Activated naive CD8-positive, alpha-beta T cell treated with anti-CD3 and anti-CD28 coated beads for 36 hours (primary cell): Measurements from ENCODE around the gene TNK1. TPM values are rescaled to one million over a fixed set of nuclear protein-coding genes. Genes with fewer than 3 reads are reported as not detected.

ENCODE experiments used
- DNase-seq: peaks from one replicate; pipeline ENCODE4 v3.0.0; 2021
- H3K27ac Mint-ChIP-seq: one replicate; pipeline ENCODE4 v1.8.0; 2022; ENCODE audit warnings: mild to moderate bottlenecking, moderate library complexity, mixed read lengths
- H3K27me3 Mint-ChIP-seq: one replicate; pipeline ENCODE4 v1.8.0; 2022; ENCODE audit warnings: mild to moderate bottlenecking, mixed read lengths
- H3K36me3 Mint-ChIP-seq: one replicate; pipeline ENCODE4 v1.8.0; 2021; ENCODE audit warnings: mild to moderate bottlenecking, mixed read lengths
- H3K4me1 Mint-ChIP-seq: one replicate; pipeline ENCODE4 v1.8.0; 2021; ENCODE audit warnings: mixed read lengths
- H3K4me3 Mint-ChIP-seq: one replicate; pipeline ENCODE4 v1.8.0; 2022; ENCODE audit warnings: mild to moderate bottlenecking, moderate library complexity, mixed read lengths
- H3K9me3 Mint-ChIP-seq: one replicate; pipeline ENCODE4 v1.8.0; 2022; ENCODE audit warnings: mixed read lengths
- total RNA-seq, 2 experiments: library from RNA; stranded (reverse); gene quantifications; one replicate each; pipeline ENCODE4 v1.2.3, GENCODE V29; 2021

TNK1 gene
- total RNA-seq, 2 experiments from 2014 or later, result 4.3 to 5.0 TPM

DNA sequence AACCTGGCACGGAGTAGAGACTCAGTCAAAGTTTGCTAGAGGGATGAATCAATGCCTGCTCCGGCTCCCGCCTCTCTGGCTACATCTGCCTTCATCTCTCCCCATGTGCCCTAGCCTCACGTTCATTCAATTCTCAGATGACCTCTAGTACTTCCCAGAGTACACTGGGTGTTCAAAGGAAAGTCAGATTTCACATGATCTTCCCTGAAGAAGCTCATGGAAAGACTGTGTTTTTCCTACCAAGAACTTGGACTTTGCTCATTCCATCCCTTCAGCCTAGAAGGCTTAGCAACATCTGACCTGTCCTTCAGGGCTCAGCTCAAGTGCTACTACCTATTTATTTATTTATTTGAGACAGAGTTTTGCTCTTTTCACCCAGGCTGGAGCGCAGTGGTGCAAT lies 11.1 kb upstream of the TNK1 start:
- no peaks in the 10 kb centered on the region for H3K4me1 Mint-ChIP-seq
- DNase-seq, result no peak
- H3K27ac Mint-ChIP-seq, result no peak overlapping the region
- H3K36me3 Mint-ChIP-seq, result no peaks in the 10 kb centered on the region
- peaks cover 6% of the 10 kb centered on the region for H3K27me3 Mint-ChIP-seq
- H3K9me3 Mint-ChIP-seq, result no peaks in the 10 kb centered on the region
- no peak overlapping the region for H3K4me3 Mint-ChIP-seq

DNA sequence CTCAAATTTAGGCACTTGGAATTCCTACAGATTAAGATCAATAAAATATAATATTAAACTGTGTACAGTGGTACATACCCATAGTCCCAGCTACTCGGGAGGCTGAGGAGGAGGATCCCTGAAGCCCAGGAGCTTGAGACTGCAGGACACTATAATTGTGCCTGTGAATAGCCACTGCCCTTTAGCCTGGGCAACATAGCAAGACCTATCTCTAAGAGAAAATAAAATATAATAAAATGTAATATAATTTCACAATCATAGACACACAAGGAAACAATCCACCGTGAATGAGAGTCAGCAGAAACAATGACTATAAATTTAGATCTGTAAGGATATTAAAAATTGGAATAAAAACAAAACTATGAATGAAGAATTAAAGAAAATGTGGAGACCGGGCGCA lies 10.0 kb upstream of the TNK1 start:
- Mint-ChIP-seq H3K4me1 (no peaks in the 10 kb centered on the region), H3K4me3 (no peak overlapping the region), H3K27me3 (peaks cover 6% of the 10 kb centered on the region), H3K36me3 (no peaks in the 10 kb centered on the region), H3K27ac (no peak overlapping the region), H3K9me3 (no peaks in the 10 kb centered on the region)
- no peak for DNase-seq

DNA sequence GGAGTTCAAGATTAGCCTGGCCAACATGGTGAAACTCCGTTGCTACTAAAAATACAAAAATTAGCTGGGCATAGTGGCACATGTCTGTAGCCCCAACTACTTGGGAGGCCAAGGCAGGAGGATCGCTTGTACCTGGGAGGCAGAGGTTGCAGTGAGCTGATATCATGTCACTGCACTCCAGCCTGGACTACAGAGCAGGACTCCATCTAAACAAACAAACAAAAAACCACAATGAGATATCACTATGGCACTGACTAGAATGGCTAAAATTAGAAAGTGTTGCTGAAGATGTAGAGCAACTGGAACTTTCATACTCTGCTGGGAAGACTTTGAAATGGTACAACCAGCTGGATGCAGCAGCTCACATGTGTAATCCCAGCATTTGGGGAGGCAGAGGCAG lies 6.5 kb upstream of the TNK1 start:
- H3K4me1 Mint-ChIP-seq, result no peaks in the 10 kb centered on the region
- peaks cover 27% of the 10 kb centered on the region for H3K27me3 Mint-ChIP-seq
- DNase-seq, result no peak
- peaks cover 4% of the 10 kb centered on the region for H3K9me3 Mint-ChIP-seq
- H3K27ac Mint-ChIP-seq, result no peak overlapping the region
- H3K36me3 Mint-ChIP-seq, result peaks cover 3% of the 10 kb centered on the region
- H3K4me3 Mint-ChIP-seq, result no peak overlapping the region

DNA sequence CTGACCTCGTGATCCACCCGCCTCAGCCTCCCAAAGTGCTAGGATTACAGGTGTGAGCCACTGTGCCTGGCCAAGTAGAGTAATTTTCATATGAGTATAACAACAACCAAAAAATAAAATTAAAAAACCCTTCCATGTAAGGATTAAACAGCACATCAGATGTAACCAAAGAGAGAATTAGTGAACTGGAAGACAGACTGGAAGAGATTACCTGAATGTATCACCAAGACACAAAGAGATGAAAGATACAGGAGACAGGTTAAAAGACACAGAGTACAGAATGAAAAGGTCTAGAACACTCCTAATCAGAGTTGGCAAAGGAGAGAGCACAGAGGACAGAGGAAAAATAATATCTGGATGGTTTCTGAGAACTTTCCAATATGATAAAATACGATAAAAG lies 1.8 kb upstream of the TNK1 start:
- H3K9me3 Mint-ChIP-seq, result peaks cover 5% of the 10 kb centered on the region
- H3K4me1 Mint-ChIP-seq, result peaks cover 5% of the 10 kb centered on the region
- H3K4me3 Mint-ChIP-seq, result no peak overlapping the region
- no peak overlapping the region for H3K27ac Mint-ChIP-seq
- peaks cover 6% of the 10 kb centered on the region for H3K36me3 Mint-ChIP-seq
- DNase-seq, result no peak
- H3K27me3 Mint-ChIP-seq, result peaks cover 58% of the 10 kb centered on the region

DNA sequence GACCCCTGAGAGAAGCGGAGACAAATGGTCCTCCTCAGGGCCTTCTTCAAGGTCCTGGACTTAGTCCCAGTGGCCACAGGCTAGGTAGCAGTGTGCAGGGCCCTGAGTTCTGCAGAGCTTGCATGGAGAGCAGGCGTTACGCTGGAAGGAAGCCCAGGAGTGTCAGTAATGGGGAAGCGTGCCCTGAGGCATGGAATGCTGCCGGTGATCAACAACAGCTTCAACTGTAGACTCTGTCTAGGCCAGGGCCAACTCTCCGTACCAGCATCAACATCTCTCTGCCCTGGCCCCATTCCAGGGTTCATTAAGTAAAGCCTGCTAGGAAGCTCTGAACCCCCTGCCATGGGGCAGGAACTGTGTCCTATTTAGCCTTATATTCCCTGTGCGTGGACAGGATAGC lies 568 bp upstream of the TNK1 start:
- Mint-ChIP-seq H3K4me1 (peaks cover 10% of the 10 kb centered on the region), H3K27ac (no peak overlapping the region), H3K4me3 (no peak overlapping the region), H3K9me3 (peaks cover 5% of the 10 kb centered on the region), H3K27me3 (peaks cover 52% of the 10 kb centered on the region), H3K36me3 (peaks cover 8% of the 10 kb centered on the region)
- DNase-seq, result no peak

DNA sequence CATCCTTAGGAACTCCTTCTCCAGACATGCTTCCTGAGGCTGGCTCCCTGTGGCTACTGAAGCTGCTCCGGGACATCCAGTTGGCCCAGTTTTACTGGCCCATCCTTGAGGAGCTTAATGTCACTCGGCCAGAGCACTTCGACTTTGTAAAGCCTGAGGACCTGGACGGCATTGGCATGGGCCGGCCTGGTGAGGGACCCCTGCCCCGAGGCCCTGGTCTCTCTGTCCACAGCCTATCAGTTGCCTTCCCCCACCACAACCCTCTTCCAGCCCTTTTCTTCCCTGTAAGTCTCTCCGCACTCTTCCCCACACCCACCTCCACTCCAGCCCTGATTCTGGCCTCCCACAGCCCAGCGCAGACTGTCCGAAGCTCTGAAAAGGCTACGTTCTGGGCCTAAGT lies 2.0 kb downstream of the TNK1 start:
- Mint-ChIP-seq H3K36me3 (peaks cover 8% of the 10 kb centered on the region), H3K27ac (no peak overlapping the region), H3K9me3 (peaks cover 5% of the 10 kb centered on the region), H3K27me3 (peaks cover 39% of the 10 kb centered on the region), H3K4me3 (no peak overlapping the region), H3K4me1 (peaks cover 10% of the 10 kb centered on the region)
- no peak for DNase-seq

DNA sequence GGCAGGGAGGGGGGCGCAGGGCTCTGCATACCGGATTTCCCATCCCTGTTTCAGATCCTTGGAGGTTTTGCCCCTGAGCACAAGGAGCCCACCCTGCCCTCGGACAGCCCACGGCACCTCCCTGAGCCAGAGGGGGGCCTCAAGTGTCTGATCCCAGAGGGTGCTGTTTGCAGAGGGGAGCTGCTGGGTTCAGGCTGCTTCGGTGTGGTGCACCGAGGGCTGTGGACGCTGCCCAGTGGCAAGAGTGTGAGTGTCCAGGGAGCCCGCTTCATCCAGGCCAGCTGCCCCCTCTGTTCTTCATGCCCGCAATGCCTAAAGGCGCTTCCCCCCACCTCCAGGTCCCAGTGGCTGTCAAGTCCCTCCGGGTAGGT lies 2.5 kb downstream of the TNK1 start:
- peak overlapping the region; percentile 40 for H3K27ac Mint-ChIP-seq
- H3K27me3 Mint-ChIP-seq, result peaks cover 36% of the 10 kb centered on the region
- peaks cover 5% of the 10 kb centered on the region for H3K9me3 Mint-ChIP-seq
- peaks cover 10% of the 10 kb centered on the region for H3K4me1 Mint-ChIP-seq
- H3K4me3 Mint-ChIP-seq, result peak overlapping the region; percentile 27
- peaks cover 8% of the 10 kb centered on the region for H3K36me3 Mint-ChIP-seq
- DNase-seq, result no peak

DNA sequence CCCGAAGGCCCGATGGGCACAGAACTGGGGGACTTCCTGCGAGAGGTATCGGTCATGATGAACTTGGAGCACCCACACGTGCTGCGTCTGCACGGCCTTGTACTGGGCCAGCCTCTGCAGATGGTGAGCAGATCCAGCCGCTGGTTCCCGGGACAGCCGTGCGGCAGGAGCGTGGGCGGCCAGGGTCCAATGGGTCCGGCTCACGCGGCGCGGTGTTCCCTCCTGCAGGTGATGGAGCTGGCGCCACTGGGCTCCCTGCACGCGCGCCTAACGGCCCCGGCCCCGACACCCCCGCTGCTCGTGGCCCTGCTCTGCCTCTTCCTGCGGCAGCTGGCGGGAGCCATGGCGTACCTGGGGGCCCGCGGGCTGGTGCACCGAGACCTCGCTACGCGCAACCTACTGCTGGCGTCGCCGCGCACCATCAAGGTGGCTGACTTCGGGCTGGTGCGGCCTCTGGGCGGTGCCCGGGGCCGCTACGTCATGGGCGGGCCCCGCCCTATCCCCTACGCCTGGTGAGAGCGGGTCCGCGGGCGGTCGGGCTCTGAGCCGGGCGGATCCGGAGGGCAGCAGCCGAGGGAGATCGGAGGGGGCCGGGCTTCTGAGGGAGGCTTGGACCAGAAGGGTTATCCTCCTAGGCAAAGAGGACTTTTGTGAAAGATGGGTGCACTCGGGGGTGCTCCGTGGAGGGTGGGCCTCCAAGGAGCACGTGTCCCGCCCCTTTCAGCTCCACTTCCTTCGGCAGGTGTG lies 3.0 kb downstream of the TNK1 start:
- Mint-ChIP-seq H3K4me1 (peaks cover 10% of the 10 kb centered on the region), H3K27me3 (peaks cover 35% of the 10 kb centered on the region), H3K9me3 (peaks cover 5% of the 10 kb centered on the region), H3K4me3 (peak overlapping the region; percentile 83), H3K27ac (peak overlapping the region; percentile 88), H3K36me3 (peaks cover 10% of the 10 kb centered on the region)
- DNase-seq, result peak; percentile 83

DNA sequence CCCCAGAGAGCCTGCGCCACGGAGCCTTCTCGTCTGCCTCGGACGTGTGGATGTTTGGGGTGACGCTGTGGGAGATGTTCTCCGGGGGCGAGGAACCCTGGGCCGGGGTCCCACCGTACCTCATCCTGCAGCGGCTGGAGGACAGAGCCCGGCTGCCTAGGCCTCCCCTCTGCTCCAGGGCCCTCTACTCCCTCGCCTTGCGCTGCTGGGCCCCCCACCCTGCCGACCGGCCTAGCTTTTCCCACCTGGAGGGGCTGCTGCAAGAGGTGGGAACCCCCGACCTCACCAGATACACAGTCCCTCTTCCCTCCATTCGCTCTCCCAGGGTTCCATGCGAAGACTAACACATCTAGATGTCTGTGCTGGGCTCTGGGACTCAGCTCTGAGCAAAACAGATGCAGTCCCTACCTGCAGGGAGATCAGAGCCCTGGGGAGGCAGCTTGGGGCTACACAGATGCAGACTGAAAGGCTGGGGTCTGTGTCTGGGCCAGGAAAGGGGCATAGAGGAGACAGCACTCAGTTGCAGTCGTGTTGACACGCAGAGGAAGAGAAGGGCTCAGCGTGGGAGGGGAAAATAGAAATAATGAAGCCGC lies 3.7 kb downstream of the TNK1 start:
- no peak for DNase-seq
- peak overlapping the region; percentile 88 for H3K27ac Mint-ChIP-seq

DNA sequence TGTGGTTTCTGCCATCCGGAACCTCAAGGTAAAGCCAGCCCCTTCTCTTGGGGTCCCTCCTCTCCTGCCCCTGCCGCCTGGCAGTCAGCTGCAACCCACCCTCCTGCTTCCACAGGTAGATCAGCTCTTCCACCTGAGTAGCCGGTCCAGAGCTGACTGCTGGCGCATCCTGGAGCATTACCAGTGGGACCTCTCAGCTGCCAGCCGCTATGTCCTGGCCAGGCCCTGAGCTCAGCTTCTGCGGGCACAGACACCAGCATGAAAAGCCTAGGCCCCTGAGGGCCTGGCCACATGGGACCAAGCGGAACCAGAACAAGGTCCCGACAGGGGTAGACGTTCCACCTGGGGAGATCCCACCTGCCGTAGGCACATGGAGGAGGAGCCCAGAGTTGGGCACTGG lies 8.0 kb downstream of the TNK1 start:
- no peak overlapping the region for H3K4me3 Mint-ChIP-seq
- no peaks in the 10 kb centered on the region for H3K9me3 Mint-ChIP-seq
- H3K36me3 Mint-ChIP-seq, result peaks cover 15% of the 10 kb centered on the region
- no peak overlapping the region for H3K27ac Mint-ChIP-seq
- no peaks in the 10 kb centered on the region for H3K27me3 Mint-ChIP-seq
- DNase-seq, result no peak
- peaks cover 21% of the 10 kb centered on the region for H3K4me1 Mint-ChIP-seq

More for the DNA sequence above, 3.7 kb downstream of the TNK1 start:
- peaks cover 7% of the 10 kb centered on the region for H3K36me3 Mint-ChIP-seq
- peaks cover 10% of the 10 kb centered on the region for H3K4me1 Mint-ChIP-seq
- no peaks in the 10 kb centered on the region for H3K9me3 Mint-ChIP-seq
- peak overlapping the region; percentile 83 for H3K4me3 Mint-ChIP-seq
- peaks cover 29% of the 10 kb centered on the region for H3K27me3 Mint-ChIP-seq

DNA sequence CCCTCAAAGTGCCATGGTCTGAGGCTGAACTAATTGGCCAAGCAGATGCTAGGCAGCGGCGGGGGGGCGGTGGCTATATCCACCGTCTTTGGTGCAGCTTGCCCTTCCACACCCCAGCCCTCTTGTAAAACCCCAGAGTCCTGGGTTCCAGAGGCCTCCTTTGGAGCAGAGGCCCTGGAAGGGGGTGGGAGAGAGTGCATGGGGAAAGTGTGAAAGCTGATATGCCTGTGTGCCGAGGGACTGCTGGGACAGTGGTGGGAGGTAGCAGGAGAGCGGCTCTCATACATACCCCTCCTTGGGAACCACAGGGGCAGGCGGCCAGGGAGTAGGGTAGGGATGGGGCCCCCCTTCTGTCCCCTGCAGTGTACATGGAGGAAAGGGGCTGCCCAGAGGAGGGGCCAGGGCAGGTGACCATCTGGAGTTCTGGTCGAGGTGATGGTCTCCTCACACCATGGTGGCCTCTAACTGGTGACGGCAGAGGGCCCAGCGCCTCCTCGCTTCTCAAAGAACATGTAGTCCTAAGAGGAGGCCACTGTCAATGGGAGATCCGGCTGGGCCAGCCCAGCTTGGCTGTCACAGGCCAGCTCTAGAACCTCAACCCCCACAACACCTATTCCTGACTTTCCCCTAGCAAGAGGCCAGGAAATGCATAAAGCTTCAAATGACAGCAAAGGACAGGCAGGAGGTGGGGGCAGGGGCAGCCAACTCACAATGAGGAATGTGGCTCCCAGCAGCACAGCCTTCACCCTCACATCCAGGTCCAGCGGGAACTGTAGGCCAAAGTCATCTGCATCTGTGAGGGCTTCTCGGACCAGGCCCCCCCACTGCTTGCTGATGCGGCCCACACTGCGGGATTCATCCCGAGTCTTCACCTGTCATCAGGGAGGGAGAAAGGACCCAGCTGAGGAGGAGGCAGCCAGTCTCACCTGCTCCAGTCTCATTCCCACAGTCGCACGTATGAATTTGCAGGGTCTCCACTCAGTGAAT lies 9.3 kb downstream of the TNK1 start:
- Mint-ChIP-seq H3K9me3 (no peaks in the 10 kb centered on the region), H3K4me3 (no peak overlapping the region), H3K36me3 (peaks cover 12% of the 10 kb centered on the region), H3K27ac (no peak overlapping the region), H3K27me3 (no peaks in the 10 kb centered on the region), H3K4me1 (peaks cover 21% of the 10 kb centered on the region)
- DNase-seq, result no peak

DNA sequence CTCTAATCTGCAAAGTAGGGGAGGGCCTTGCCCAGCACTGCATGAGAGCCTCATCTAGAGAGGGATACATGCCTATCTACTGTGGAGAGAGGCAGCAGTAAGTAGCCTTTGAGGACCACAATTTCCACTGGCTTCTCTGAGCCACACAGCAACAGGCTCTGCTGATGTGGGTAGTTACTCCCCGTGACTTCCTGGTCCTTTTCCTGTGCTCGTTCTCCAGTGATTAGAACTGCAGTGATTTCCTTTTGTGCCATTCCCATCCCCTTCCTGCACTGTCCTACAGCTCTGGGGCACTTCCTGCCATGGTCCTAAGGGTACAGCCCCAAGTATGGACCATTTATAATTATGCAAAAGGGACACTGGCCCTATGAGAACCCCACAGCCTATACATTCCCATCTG lies 10.4 kb downstream of the TNK1 start:
- Mint-ChIP-seq H3K36me3 (peaks cover 12% of the 10 kb centered on the region), H3K27me3 (no peaks in the 10 kb centered on the region), H3K4me3 (no peak overlapping the region), H3K9me3 (no peaks in the 10 kb centered on the region), H3K27ac (no peak overlapping the region), H3K4me1 (peaks cover 24% of the 10 kb centered on the region)
- no peak for DNase-seq

DNA sequence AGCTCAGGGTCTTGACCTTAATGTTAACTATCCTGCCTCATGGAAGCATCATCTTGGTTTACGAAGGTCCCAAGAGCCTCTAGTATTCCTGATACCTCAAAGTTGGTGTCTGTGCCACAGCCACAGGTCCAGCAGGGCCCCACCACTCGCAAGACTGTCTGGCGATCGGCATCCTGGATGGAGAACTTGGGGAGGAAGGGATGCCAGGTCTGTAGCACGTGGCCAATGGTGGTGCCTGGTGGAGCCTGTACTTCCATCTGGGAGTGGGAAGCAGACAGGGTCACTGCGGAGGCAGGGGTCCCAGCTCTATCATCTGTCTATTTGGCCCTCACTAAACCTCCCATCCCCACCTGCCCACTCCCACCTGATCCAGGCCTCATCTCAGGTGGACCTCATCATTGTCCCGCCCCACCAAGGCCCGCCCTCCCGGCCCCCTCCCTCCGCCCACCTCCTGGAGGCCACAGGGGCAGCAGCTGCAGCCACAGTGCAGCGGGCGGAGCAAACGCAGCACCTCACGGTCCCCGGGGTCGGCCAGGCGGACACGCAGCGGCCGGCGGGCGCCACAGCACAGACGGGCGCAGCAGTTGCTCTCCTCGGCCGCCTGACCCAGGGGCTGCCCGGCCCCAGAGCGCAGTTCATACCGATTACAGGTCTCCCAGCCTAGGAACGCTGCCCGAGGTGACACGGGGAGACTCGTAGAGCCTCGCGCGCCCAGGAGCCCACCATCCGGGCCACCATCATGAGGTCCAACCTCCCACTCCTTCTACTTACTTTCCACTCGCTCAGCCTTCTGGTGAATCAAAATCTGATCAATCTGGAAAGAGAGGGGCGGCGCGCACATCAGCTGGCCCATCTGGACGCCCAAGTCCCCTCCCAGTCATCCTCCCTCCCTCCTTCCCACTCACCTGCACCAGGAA lies 12.1 kb downstream of the TNK1 start:
- Mint-ChIP-seq H3K27me3 (no peaks in the 10 kb centered on the region), H3K27ac (peak overlapping the region; percentile 52), H3K4me3 (peak overlapping the region; percentile 94), H3K36me3 (peaks cover 12% of the 10 kb centered on the region), H3K4me1 (peaks cover 24% of the 10 kb centered on the region), H3K9me3 (no peaks in the 10 kb centered on the region)
- no peak for DNase-seq

DNA sequence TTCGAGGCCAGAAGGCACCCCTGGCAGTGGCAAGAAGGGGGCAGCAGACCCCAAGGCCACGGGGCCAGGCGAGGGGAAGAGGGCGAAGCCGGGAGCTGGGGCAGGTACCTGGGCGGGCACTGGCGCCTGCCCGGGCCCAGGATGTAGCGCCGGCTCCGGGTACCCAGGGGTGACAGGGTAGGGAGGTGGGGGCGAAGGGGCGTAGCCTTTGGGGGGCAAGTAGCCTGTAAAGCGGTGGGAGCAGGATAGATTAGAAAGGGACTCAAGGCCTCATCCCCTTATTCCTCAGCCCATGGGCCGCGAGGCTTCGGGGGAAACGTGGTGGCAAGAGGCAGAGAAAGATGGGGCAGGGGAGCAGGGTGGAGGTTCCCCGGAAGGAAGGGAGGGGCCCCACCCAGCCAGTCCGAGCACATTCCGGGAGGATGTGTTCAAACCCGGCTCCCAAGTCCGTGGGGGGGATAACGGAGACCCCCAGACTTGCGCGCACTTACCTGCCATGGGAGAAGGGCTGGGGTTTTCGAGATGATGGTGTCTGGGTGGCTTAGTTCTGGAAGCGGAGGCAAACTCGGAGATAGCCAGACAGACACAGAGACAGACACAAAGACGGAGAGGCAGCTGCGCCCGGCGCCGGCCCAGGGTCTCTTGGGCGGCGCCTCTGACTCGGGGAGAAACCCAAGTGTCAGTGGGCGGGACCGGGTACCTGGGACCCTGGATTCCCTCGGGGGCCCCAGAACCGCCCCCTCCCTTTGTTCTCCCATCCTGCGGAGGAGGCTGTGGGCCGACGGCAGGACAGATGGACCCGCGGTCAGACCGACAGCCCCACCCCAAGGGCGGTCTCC lies 12.9 kb downstream of the TNK1 start:
- no peaks in the 10 kb centered on the region for H3K27me3 Mint-ChIP-seq
- H3K36me3 Mint-ChIP-seq, result peaks cover 11% of the 10 kb centered on the region
- H3K27ac Mint-ChIP-seq, result peak overlapping the region; percentile 92
- peaks cover 24% of the 10 kb centered on the region for H3K4me1 Mint-ChIP-seq
- DNase-seq, result peak; percentile 42
- H3K9me3 Mint-ChIP-seq, result no peaks in the 10 kb centered on the region
- H3K4me3 Mint-ChIP-seq, result peak overlapping the region; percentile 94
